Trophoblast cell (in vitro differentiated cells and primary cell): ENCODE data around the gene HOMER3.

Source experiments
- DNase-seq, 2 donors: peaks; one replicate each; pipeline ENCODE4 v3.0.0-alpha.2; 2016
- H2AFZ ChIP-seq: 2 replicates; pipeline ENCODE4 v1.6.1; 2013; ENCODE audit warnings: low read length, moderate library complexity, mild to moderate bottlenecking; ENCODE audit not compliant: insufficient read depth, poor library complexity
- H2AK5ac ChIP-seq: 2 replicates; pipeline ENCODE4 v1.6.1; 2013; ENCODE audit warnings: mild to moderate bottlenecking, low read length
- H2BK120ac ChIP-seq: 2 replicates; pipeline ENCODE4 v1.6.1; 2013; ENCODE audit warnings: low read length, mild to moderate bottlenecking, moderate library complexity; ENCODE audit not compliant: insufficient read depth, poor library complexity
- H2BK12ac ChIP-seq: 2 replicates; pipeline ENCODE4 v1.6.1; 2013; ENCODE audit warnings: mild to moderate bottlenecking, low read length, moderate library complexity
- H2BK5ac ChIP-seq: 2 replicates; pipeline ENCODE4 v1.6.1; 2013; ENCODE audit warnings: low read length, low read depth, moderate library complexity, mild to moderate bottlenecking; ENCODE audit not compliant: poor library complexity
- H3K14ac ChIP-seq: 2 replicates; pipeline ENCODE4 v1.6.1; 2013; ENCODE audit warnings: mild to moderate bottlenecking, low read length
- H3K18ac ChIP-seq: 2 replicates; pipeline ENCODE4 v1.6.1; 2013; ENCODE audit warnings: mild to moderate bottlenecking, low read length
- H3K23ac ChIP-seq: 2 replicates; pipeline ENCODE4 v1.6.1; 2013; ENCODE audit warnings: low read length
- H3K27ac ChIP-seq: 2 replicates; pipeline ENCODE4 v1.5.1; 2013; ENCODE audit warnings: low read depth, mild to moderate bottlenecking, inconsistent platforms, low read length, moderate library complexity
- H3K27me3 ChIP-seq: 2 replicates; pipeline ENCODE4 v1.6.1; 2013; ENCODE audit warnings: inconsistent platforms, mild to moderate bottlenecking, low read length, moderate library complexity; ENCODE audit not compliant: insufficient read depth
- H3K36me3 ChIP-seq, 2 experiments: 1 replicate in 1 of 2; 2 replicates in 1 of 2; pipeline ENCODE4 v1.6.1; 2013; ENCODE audit warnings: low read length in 2 of 2, mild to moderate bottlenecking in 2 of 2, moderate library complexity in 1 of 2; ENCODE audit not compliant: insufficient read depth in 2 of 2, control insufficient read depth in 1 of 2
- H3K4ac ChIP-seq: 2 replicates; pipeline ENCODE4 v1.6.1; 2013; ENCODE audit warnings: low read depth, mild to moderate bottlenecking, low read length, moderate library complexity
- H3K4me1 ChIP-seq, 2 experiments: 1 replicate in 1 of 2; 2 replicates in 1 of 2; pipeline ENCODE4 v1.6.1; 2013; ENCODE audit warnings: low read length in 2 of 2, mild to moderate bottlenecking in 2 of 2, moderate library complexity in 1 of 2; ENCODE audit not compliant: insufficient read depth in 2 of 2, control insufficient read depth in 1 of 2
- H3K4me2 ChIP-seq: 2 replicates; pipeline ENCODE4 v1.6.1; 2013; ENCODE audit warnings: inconsistent platforms, mild to moderate bottlenecking, low read length, moderate library complexity
- H3K4me3 ChIP-seq: 2 replicates; pipeline ENCODE4 v1.5.1; 2013; ENCODE audit warnings: mild to moderate bottlenecking, low read depth, low read length, inconsistent platforms
- H3K79me1 ChIP-seq: one replicate; pipeline ENCODE4 v1.6.1; 2013; ENCODE audit warnings: low read length
- H3K79me2 ChIP-seq: 2 replicates; pipeline ENCODE4 v1.6.1; 2013; ENCODE audit warnings: low read length, mild to moderate bottlenecking; ENCODE audit not compliant: control insufficient read depth, insufficient read depth, poor library complexity
- H3K9ac ChIP-seq: 2 replicates; pipeline ENCODE4 v1.6.1; 2013; ENCODE audit warnings: mild to moderate bottlenecking, low read length
- H3K9me3 ChIP-seq: 2 replicates; pipeline ENCODE4 v1.6.1; 2013; ENCODE audit warnings: low read depth, mild to moderate bottlenecking, control low read depth, inconsistent platforms, low read length; ENCODE audit not compliant: insufficient read depth
- H4K12ac ChIP-seq: 2 replicates; pipeline ENCODE4 v1.6.1; 2013; ENCODE audit warnings: low read depth, mild to moderate bottlenecking, low read length, moderate library complexity
- H4K8ac ChIP-seq: 2 replicates; pipeline ENCODE4 v1.6.1; 2013; ENCODE audit warnings: low read depth, mild to moderate bottlenecking, low read length, moderate library complexity
- H4K91ac ChIP-seq: one replicate; pipeline ENCODE4 v1.6.1; 2013; ENCODE audit warnings: low read depth, mild to moderate bottlenecking, low read length, moderate library complexity
- WGBS: extraction: QIAGEN DNeasy Blood & Tissue Kit; methylation state at CpG from one replicate; pipeline ENCODE4 v1.1.7; 2013; ENCODE audit warnings: missing lambda C conversion rate; ENCODE audit not compliant: insufficient read length, insufficient coverage; ENCODE audit errors: extremely low coverage; 5-methylcytosine and 5-hydroxymethylcytosine counted together

Gene HOMER3

GRCh38 chr19:18894254-18895037 lies 46.6 kb downstream of the HOMER3 start:
- H3K4me2 ChIP-seq, result peak overlapping the region; percentile 94
- peaks cover 6% of the 10 kb centered on the region for H3K27me3 ChIP-seq
- H3K23ac ChIP-seq, result no peak overlapping the region
- no peak overlapping the region for H3K27ac ChIP-seq
- no peak for DNase-seq
- H2BK120ac ChIP-seq, result no peak overlapping the region
- H2AFZ ChIP-seq, result no peak overlapping the region
- H4K91ac ChIP-seq, result no peak overlapping the region
- no CpG with 5 or more reads among the region's 28 CpGs for WGBS
- no peak overlapping the region for H3K4me3 ChIP-seq
- H2BK12ac ChIP-seq, result no peak overlapping the region
- H3K18ac ChIP-seq, result no peak overlapping the region
- peaks cover 10% of the 10 kb centered on the region for H3K9me3 ChIP-seq
- no peak overlapping the region for H3K4ac ChIP-seq
- no peak overlapping the region for H2AK5ac ChIP-seq
- peaks cover 2% of the 10 kb centered on the region for H3K79me1 ChIP-seq
- no peak overlapping the region for H4K8ac ChIP-seq
- no peak overlapping the region for H3K14ac ChIP-seq
- H2BK5ac ChIP-seq, result no peak overlapping the region
- H3K79me2 ChIP-seq, result no peaks in the 10 kb centered on the region
- peaks cover 3 to 9% of the 10 kb centered on the region in 2 experiments for H3K36me3 ChIP-seq
- no peak overlapping the region for H4K12ac ChIP-seq
- H3K9ac ChIP-seq, result no peak overlapping the region
- H3K4me1 ChIP-seq, result peaks cover 7 to 11% of the 10 kb centered on the region in 2 experiments

GRCh38 chr19:18893587-18894253 lies 47.3 kb downstream of the HOMER3 start:
- Histone ChIP-seq H2BK5ac (no peak overlapping the region), H3K36me3 (peaks cover 0 to 2% of the 10 kb centered on the region in 2 experiments), H3K9ac (no peak overlapping the region), H3K27me3 (peaks cover 6% of the 10 kb centered on the region), H4K8ac (no peak overlapping the region), H3K79me2 (no peaks in the 10 kb centered on the region), H4K91ac (no peak overlapping the region), H3K27ac (no peak overlapping the region), H3K4me2 (no peak overlapping the region), H3K79me1 (peaks cover 2% of the 10 kb centered on the region), H2AK5ac (no peak overlapping the region), H2BK12ac (no peak overlapping the region), H2AFZ (no peak overlapping the region), H3K18ac (no peak overlapping the region), H3K4me1 (peaks cover 7 to 9% of the 10 kb centered on the region in 2 experiments), H2BK120ac (no peak overlapping the region), H3K4ac (no peak overlapping the region), H3K4me3 (no peak overlapping the region), H4K12ac (no peak overlapping the region), H3K23ac (no peak overlapping the region), H3K9me3 (peaks cover 10% of the 10 kb centered on the region), H3K14ac (no peak overlapping the region)
- DNase-seq, result no peak
- WGBS, result no CpG with 5 or more reads among the region's 18 CpGs

- Histone ChIP-seq H2BK5ac (no peak overlapping the region), H3K36me3 (peaks cover 0 to 2% of the 10 kb centered on the region in 2 experiments), H2BK120ac (no peak overlapping the region), H3K4me3 (no peak overlapping the region), H3K9ac (no peak overlapping the region), H4K8ac (no peak overlapping the region), H3K27ac (no peak overlapping the region), H2BK12ac (no peak overlapping the region), H3K9me3 (peaks cover 7% of the 10 kb centered on the region), H2AFZ (no peak overlapping the region), H4K12ac (no peak overlapping the region), H3K27me3 (peaks cover 2% of the 10 kb centered on the region), H3K14ac (no peak overlapping the region), H3K23ac (no peak overlapping the region), H3K4me2 (no peak overlapping the region), H2AK5ac (no peak overlapping the region), H3K4me1 (peaks cover 0 to 2% of the 10 kb centered on the region in 2 experiments), H4K91ac (no peak overlapping the region), H3K18ac (no peak overlapping the region), H3K4ac (no peak overlapping the region), H3K79me2 (no peaks in the 10 kb centered on the region), H3K79me1 (no peaks in the 10 kb centered on the region)
- no peak for DNase-seq
- no CpG with 5 or more reads among the region's 10 CpGs for WGBS
These were observed 50.9 kb downstream of the HOMER3 start for GRCh38 chr19:18889949-18890745.

GRCh38 chr19:18886972-18887371 lies 54.0 kb downstream of the HOMER3 start:
- no peaks in the 10 kb centered on the region for H3K79me1 ChIP-seq
- H4K91ac ChIP-seq, result no peak overlapping the region
- H2AFZ ChIP-seq, result no peak overlapping the region
- no peak overlapping the region for H3K18ac ChIP-seq
- H3K9ac ChIP-seq, result no peak overlapping the region
- no peak overlapping the region for H3K4me2 ChIP-seq
- peaks cover 6% of the 10 kb centered on the region for H3K9me3 ChIP-seq
- no peak overlapping the region for H4K12ac ChIP-seq
- H3K36me3 ChIP-seq, result no peaks in the 10 kb centered on the region
- whole genome bisulfite sequencing, result no CpG with 5 or more reads among the region's 4 CpGs
- H2BK12ac ChIP-seq, result no peak overlapping the region
- H3K4ac ChIP-seq, result no peak overlapping the region
- H2BK5ac ChIP-seq, result no peak overlapping the region
- H2BK120ac ChIP-seq, result no peak overlapping the region
- H3K14ac ChIP-seq, result no peak overlapping the region
- H3K4me3 ChIP-seq, result no peak overlapping the region
- no peak overlapping the region for H2AK5ac ChIP-seq
- no peak overlapping the region for H3K27ac ChIP-seq
- no peaks in the 10 kb centered on the region for H3K27me3 ChIP-seq
- DNase-seq, result no peak
- no peak overlapping the region for H4K8ac ChIP-seq
- H3K23ac ChIP-seq, result no peak overlapping the region
- H3K79me2 ChIP-seq, result no peaks in the 10 kb centered on the region
- H3K4me1 ChIP-seq, result no peaks in the 10 kb centered on the region
